Tibial nerve (tissue), 4 donors: ENCODE data around the gene SPATA19. TPM values are rescaled to one million over a fixed set of nuclear protein-coding genes. Genes with fewer than 3 reads are reported as not detected.

Experiments
- DNase-seq, 2 donors: peaks; one replicate each; pipeline ENCODE4 v3.0.0-alpha.2; 2019; ENCODE audit warnings: low spot score in 2 of 2
- H3K27ac ChIP-seq, 4 donors: fragments of 200-600 bp; sonication (generic) in 3 of 4; one replicate each; pipeline ENCODE4 v1.5.1; 2017 to 2019; ENCODE audit warnings: mild to moderate bottlenecking in 1 of 4
- H3K27me3 ChIP-seq, 2 donors: fragments of 200-600 bp; sonication (generic) in 1 of 2; one replicate each; pipeline versions ENCODE4 v1.5.1 to v1.6.0; 2017 to 2019
- H3K36me3 ChIP-seq, 3 donors: fragments of 200-600 bp; sonication (generic); one replicate each; pipeline ENCODE4 v1.5.1; 2018 to 2019
- H3K4me1 ChIP-seq, 4 donors: fragments of 200-600 bp; sonication (generic) in 3 of 4; one replicate each; pipeline ENCODE4 v1.5.1; 2017 to 2019
- H3K4me3 ChIP-seq, 4 donors: fragments of 200-600 bp; sonication (generic) in 3 of 4; one replicate each; pipeline ENCODE4 v1.5.1; 2017 to 2019; ENCODE audit warnings: mild to moderate bottlenecking in 1 of 4, moderate library complexity in 1 of 4
- H3K9me3 ChIP-seq, 4 donors: fragments of 200-600 bp; sonication (generic) in 3 of 4; one replicate each; pipeline ENCODE4 v1.5.1; 2017 to 2019
- CTCF ChIP-seq, 5 experiments: fragments of 200-600 bp in 3 of 5; fragments of 450-650 bp in 2 of 5; sonication (generic) in 3 of 5; IDR thresholded peaks; one replicate each; pipeline ENCODE4 v1.5.1; 2016 to 2019; ENCODE audit warnings: antibody characterized with exemption in 5 of 5, mild to moderate bottlenecking in 3 of 5, moderate library complexity in 2 of 5
- EP300 ChIP-seq, 2 donors: sonication (generic); formaldehyde crosslinking; IDR thresholded peaks; one replicate each; pipeline ENCODE4 v1.6.1; 2017; ENCODE audit warnings: antibody characterized with exemption in 2 of 2, mild to moderate bottlenecking in 1 of 2
- POLR2A ChIP-seq, 2 donors: fragments of 450-650 bp; IDR thresholded peaks; one replicate each; pipeline ENCODE4 v1.6.1; 2017; ENCODE audit warnings: antibody characterized with exemption in 2 of 2, mild to moderate bottlenecking in 2 of 2, moderate library complexity in 2 of 2
- WGBS, 2 donors: methylation state at CpG; one replicate each; pipeline ENCODE4 v1.1.5; 2018; 5-methylcytosine and 5-hydroxymethylcytosine counted together
- total RNA-seq, 4 donors: library from RNA; depleted of rRNA; stranded (reverse); fragments of >200 nt; gene quantifications; one replicate each; pipeline ENCODE4 v1.1.0, GENCODE V29; 2016

The SPATA19 gene
- total RNA-seq, 4 donors from 2014 or later = not detected

- Histone ChIP-seq H3K36me3 (no peaks in the 10 kb centered on the region), H3K27me3 (no peaks in the 10 kb centered on the region), H3K4me1 (no peaks in the 10 kb centered on the region), H3K4me3 (no peak overlapping the region), H3K9me3 (peaks cover 0 to 3% (median 0%) of the 10 kb centered on the region in 4 donors), H3K27ac (no peak overlapping the region)
- no peak for DNase-seq
- WGBS, 2 donors = 82% methylated on average over 3 of the region's 3 CpGs
- TF ChIP-seq CTCF (IDR thresholded peaks at IDR 0.05) (no peak), EP300 (IDR thresholded peaks at IDR 0.05) (no peak), POLR2A (IDR thresholded peaks at IDR 0.05) (no peak)
Observed at GRCh38 chr11:133889893-133890292, 44.6 kb upstream of the SPATA19 start.

- Histone ChIP-seq H3K4me1 (no peaks in the 10 kb centered on the region), H3K27me3 (no peaks in the 10 kb centered on the region), H3K27ac (no peak overlapping the region), H3K4me3 (no peak overlapping the region), H3K9me3 (peaks cover 0 to 9% (median 0%) of the 10 kb centered on the region in 4 donors), H3K36me3 (no peaks in the 10 kb centered on the region)
- 83 to 84% methylated on average over 5 of the region's 5 CpGs for WGBS, 2 donors
- DNase-seq = no peak
- TF ChIP-seq EP300 (IDR thresholded peaks at IDR 0.05) = no peak
- TF ChIP-seq POLR2A (IDR thresholded peaks at IDR 0.05) = no peak
- no peak for TF ChIP-seq CTCF (IDR thresholded peaks at IDR 0.05)
Observed at GRCh38 chr11:133889188-133889587, 43.9 kb upstream of the SPATA19 start.

- WGBS, 2 donors = 65 to 66% methylated on average over 5 of the region's 5 CpGs
- TF ChIP-seq CTCF (IDR thresholded peaks at IDR 0.05) = no peak
- no peak for TF ChIP-seq EP300 (IDR thresholded peaks at IDR 0.05)
- TF ChIP-seq POLR2A (IDR thresholded peaks at IDR 0.05) = no peak
- Histone ChIP-seq H3K9me3 (peaks cover 0 to 22% (median 0%) of the 10 kb centered on the region in 4 donors), H3K27ac (no peak overlapping the region), H3K4me1 (no peaks in the 10 kb centered on the region), H3K36me3 (no peaks in the 10 kb centered on the region), H3K27me3 (no peaks in the 10 kb centered on the region), H3K4me3 (no peak overlapping the region)
- DNase-seq = no peak
Observed at GRCh38 chr11:133887692-133888332, 42.5 kb upstream of the SPATA19 start.

- no peak overlapping the region for H3K27ac ChIP-seq
- TF ChIP-seq CTCF (IDR thresholded peaks at IDR 0.05) (no peak), POLR2A (IDR thresholded peaks at IDR 0.05) (no peak), EP300 (IDR thresholded peaks at IDR 0.05) (no peak)
- peaks cover 0 to 23% (median 0%) of the 10 kb centered on the region in 4 donors for H3K9me3 ChIP-seq
- H3K4me1 ChIP-seq = no peaks in the 10 kb centered on the region
- 80 to 93% methylated on average over 3 of the region's 3 CpGs for WGBS, 2 donors
- H3K27me3 ChIP-seq = no peaks in the 10 kb centered on the region
- DNase-seq = no peak
- no peak overlapping the region for H3K4me3 ChIP-seq
- no peaks in the 10 kb centered on the region for H3K36me3 ChIP-seq
Observed at GRCh38 chr11:133886029-133886428, 40.7 kb upstream of the SPATA19 start.

GRCh38 chr11:133872160-133872559 lies 26.8 kb upstream of the SPATA19 start:
- TF ChIP-seq POLR2A (IDR thresholded peaks at IDR 0.05) (no peak), EP300 (IDR thresholded peaks at IDR 0.05) (no peak), CTCF (IDR thresholded peaks at IDR 0.05) (no peak)
- H3K4me3 ChIP-seq = no peak overlapping the region
- peaks cover 0 to 3% (median 0%) of the 10 kb centered on the region in 4 donors for H3K9me3 ChIP-seq
- H3K27ac ChIP-seq = no peak overlapping the region
- no peaks in the 10 kb centered on the region for H3K36me3 ChIP-seq
- no peaks in the 10 kb centered on the region for H3K27me3 ChIP-seq
- no peak for DNase-seq
- H3K4me1 ChIP-seq = no peaks in the 10 kb centered on the region
- WGBS, 2 donors = 0 to 32% methylated on average over 1 of the region's 1 CpG
